Measurements from ENCODE around the gene RNPEP.

DNA sequence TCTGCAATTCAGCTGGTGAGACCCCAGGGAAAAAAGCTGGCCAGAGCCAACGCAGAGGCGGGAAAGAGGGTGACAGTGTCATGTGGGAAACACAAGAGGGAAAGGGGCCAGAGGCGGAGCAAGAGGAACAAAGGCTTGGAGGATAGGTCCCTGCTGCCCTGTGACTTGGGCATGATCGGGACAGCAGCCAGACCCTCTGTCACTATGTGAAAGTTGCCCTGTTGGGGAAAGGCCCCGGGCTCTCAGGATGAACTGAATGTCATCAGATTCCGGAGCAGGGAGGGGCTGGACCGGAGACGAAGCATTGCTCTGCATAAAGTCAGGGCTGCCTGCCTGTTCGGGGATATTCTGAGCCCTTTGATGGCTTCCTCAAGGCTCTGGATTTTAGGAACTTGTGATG lies 22.3 kb downstream of the RNPEP start:
- TF ChIP-seq, protein P1, sequence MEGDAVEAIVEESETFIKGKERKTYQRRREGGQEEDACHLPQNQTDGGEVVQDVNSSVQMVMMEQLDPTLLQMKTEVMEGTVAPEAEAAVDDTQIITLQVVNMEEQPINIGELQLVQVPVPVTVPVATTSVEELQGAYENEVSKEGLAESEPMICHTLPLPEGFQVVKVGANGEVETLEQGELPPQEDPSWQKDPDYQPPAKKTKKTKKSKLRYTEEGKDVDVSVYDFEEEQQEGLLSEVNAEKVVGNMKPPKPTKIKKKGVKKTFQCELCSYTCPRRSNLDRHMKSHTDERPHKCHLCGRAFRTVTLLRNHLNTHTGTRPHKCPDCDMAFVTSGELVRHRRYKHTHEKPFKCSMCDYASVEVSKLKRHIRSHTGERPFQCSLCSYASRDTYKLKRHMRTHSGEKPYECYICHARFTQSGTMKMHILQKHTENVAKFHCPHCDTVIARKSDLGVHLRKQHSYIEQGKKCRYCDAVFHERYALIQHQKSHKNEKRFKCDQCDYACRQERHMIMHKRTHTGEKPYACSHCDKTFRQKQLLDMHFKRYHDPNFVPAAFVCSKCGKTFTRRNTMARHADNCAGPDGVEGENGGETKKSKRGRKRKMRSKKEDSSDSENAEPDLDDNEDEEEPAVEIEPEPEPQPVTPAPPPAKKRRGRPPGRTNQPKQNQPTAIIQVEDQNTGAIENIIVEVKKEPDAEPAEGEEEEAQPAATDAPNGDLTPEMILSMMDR (conservative IDR thresholded peaks at IDR 0.05): no peak
- TF ChIP-seq EZH2 (IDR thresholded peaks at IDR 0.05; ENCODE audit: low read depth): no peak

Measured in PC-9 (cell line).